ENCODE results near the gene PHLPP1.

GRCh38 chr18:62688743-62689317 lies 26.5 kb upstream of the PHLPP1 start:
- no peak for TF ChIP-seq POLR2A (IDR thresholded peaks at IDR 0.05; ENCODE audit: low read length)
- TF ChIP-seq GATA1 (IDR thresholded peaks at IDR 0.05; ENCODE audit: low read depth, low read length): no peak
